Activated gamma-delta T cell (primary cell): ENCODE results near the gene MED4.
"Not testable (repeated sequence)": the region's sequence is repeated elsewhere in the genome, so short reads cannot be mapped to it uniquely, and the experiment has no call there.

ENCODE experiments used
- DNase-seq: peaks from one replicate; lab custom pipeline; 2025; lab: John Stamatoyannopoulos, UW

The MED4 gene

GRCh38 chr13:48094404-48094780 is 512 bp downstream of the MED4 start:
- no peak for DNase-seq

DNA sequence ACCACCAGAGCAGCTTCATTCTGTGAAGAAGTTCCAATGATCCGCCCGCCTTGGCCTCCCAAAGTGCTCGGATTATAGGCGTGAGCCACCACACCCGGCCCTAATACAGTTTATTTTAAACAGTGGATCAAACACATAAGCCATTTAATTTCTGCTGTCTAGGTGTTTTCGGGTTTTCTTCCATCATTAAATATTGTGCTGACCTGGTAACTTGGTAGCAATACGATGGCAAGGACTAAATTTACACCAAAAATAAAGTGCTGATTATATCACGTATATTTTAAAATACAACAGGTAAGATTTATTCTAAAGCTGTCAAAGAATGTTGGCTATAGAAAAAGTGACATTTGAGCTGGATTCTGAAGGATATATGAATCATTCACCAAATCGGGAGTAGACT is 1.3 kb downstream of the MED4 start:
- DNase-seq = no peak

DNA sequence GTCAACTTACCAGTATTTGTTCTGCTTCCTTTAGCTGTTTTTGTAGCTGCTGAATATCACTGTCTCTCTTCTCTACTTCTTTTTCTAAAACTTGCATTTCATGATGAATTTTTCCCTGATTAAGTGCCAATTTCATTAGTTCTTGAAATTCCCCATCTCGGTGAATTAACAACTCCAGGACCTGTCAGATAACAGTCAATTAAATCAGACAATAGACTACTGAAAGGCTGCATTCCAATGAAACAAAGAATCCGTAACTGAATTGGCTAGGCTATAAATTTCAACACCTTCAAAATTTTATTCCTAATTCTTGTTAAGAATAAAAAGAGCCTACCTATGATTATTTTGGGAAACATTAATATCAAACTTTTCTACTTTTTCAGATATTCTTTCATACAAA is 8.6 kb downstream of the MED4 start:
- DNase-seq = no peak

- DNase-seq = no peak
Measured at GRCh38 chr13:48081739-48082138, 13.2 kb downstream of the MED4 start.

- DNase-seq = no peak
Measured at GRCh38 chr13:48078251-48078656, 16.6 kb downstream of the MED4 start.

DNA sequence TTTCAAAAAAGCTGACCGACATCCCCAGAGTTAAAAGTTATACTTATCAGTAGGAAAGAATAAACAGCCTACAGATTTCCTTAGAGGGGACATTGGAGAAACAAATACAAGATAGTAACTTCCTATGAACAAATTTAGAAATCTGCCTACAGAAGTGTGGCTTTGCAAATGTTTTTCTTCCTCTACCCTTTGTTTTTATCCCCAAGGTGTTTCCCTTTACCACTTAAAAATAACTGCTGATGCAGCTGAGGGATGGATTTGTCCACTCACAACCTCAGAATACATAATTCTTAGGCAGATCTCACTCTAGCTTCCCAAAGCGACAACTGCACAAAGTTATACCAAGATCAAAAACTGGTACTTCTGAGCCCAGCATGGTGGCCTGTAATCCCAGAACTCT is 20.9 kb downstream of the MED4 start:
- no peak for DNase-seq

DNA sequence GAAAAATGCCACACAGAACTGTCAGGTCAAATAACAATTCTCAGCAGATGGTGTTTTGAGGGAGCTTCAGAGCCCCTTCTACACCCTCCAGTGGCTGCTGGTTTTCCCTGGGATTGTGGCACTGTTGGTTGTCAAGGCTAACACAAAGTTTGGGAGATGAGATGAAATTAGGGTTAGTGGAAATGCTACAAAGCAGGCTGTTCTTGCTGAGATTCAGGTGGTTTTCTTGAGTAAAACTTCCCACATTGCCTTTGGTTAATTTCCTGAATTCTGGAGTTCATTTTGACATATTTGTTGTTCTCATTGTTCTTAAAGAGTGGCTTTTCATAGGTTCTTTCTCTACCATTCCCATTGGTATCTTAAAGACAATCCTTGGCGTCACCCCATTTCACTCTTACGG is 22.1 kb downstream of the MED4 start:
- DNase-seq = no peak

- no peak for DNase-seq
Measured at GRCh38 chr13:48072304-48072703, 22.6 kb downstream of the MED4 start.

DNA sequence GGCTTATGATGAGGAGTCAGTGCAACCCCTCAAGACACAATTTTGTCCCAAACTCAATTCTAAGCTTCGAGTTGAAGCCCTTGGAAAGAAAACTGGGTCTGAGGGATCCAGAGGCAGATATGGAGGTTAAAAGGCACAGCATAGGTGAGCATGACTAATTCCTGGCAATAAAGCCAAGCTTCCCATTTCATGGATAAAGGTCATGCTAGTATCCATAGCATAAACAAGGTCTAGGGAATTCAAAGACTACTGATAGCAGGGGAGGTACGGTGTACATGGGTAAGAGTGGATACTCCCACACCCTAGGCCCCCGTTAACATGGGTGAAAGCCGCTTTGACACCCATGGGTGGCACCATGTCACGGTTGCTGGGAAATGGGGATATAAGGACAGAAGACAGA is 24.0 kb downstream of the MED4 start:
- DNase-seq = no peak

DNA sequence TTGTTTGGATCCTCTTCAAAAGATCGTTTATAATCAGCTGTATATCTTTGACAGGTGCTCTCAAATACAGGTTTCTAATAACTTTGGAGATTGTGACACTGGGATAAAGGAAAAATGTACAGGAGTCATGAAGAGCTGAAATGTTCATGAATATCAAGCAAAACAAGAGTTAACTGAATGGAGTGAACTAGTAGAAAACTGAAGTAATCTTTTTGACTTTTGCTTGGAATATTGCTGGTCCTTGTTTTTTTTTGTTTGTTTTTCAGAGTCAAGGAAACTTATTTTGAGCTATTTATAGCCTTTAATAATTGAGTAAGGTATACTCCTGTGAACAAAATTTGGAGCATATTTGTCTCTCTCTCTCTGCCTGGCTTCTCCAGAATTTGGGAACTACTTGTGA is 25.3 kb downstream of the MED4 start:
- DNase-seq = no peak

- DNase-seq = no peak
Measured at GRCh38 chr13:48068952-48069351, 26.0 kb downstream of the MED4 start.

DNA sequence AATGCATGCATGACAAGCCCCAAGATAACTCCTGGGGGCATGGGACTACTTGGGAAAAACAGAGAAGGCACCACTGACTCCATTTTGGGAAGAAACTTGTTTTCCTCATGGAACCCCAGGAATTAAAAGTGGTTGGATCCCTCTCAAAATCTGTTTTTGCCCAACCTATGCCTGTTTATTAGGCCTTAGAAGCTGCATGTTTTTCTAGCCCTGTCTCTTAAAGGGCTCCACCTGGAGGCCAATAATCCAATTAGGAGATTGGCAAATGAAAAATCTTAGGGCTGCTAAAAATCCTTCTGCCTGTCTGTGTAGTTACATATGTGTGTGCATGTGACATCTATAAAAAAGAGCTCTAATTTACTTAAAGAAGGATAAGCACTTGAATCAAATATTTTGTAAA is 26.9 kb downstream of the MED4 start:
- no peak for DNase-seq

DNA sequence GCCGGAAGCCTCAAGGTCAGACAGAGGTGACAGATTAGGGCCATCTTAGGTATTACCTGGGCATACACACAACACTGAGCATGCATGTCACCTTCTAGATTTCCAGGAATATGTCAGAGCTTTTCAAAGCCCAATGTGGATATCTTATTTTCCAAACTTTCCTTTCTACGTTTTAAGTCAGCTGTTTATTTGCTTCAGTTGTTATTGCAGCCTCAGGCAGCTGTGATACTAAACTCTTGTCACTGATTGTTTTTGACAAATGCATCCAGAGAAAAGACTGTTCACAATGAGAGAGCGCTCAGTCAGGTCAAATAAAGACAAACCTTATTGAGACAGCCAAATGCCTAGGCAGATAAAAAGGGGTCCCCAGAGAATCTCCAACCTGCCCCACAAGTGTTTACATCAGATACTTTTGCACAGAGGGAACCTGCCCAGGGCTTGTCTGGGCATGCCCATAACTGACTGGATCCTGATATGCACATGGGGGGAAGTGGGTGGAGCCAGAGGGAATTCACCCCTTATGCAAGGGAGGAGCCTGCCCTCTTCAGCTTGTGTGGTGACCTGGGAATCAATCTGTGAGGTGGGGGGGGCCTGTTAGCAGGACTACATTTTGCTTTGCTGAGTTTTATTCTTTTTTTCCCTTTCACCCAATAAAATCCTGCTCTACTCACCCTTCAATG is 28.5 kb downstream of the MED4 start:
- DNase-seq = no peak

DNA sequence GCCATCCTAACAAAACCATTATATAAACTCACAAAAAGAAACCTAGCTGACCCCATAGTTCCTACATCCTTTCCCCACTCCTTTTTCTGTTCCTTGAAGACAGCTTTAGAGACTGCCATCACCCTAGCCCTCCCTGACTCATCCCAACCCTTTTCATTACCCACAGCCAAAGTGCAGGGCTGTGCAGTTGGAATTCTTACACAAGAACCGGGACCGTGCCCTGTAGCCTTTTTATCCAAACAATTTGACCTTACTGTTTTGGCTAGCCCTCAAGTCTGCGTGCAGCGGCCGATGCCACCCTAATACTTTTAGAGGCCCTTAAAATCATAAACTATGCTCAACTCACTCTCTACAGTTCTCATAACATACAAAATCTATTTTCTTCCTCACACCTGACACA is 35.0 kb downstream of the MED4 start:
- DNase-seq = not testable (repeated sequence)

DNA sequence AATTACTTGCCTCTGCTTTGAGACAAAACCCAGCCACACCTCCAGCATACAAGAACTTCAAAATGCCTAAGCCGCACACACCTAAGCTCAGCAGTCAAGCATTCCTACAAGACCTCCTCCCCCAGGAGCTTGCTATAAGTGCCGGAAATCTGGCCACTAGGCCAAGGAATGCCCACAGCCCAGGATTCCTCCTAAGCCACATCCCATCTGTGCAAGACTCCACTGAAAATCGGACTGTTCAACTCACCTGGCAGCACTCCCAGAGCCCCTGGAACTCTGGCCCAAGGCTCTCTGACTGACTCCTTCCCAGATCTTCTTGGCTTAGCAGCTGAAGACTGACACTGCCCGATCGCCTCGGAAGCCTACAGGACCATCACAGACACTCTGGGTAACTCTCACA is 36.4 kb downstream of the MED4 start:
- not testable (repeated sequence) for DNase-seq

DNA sequence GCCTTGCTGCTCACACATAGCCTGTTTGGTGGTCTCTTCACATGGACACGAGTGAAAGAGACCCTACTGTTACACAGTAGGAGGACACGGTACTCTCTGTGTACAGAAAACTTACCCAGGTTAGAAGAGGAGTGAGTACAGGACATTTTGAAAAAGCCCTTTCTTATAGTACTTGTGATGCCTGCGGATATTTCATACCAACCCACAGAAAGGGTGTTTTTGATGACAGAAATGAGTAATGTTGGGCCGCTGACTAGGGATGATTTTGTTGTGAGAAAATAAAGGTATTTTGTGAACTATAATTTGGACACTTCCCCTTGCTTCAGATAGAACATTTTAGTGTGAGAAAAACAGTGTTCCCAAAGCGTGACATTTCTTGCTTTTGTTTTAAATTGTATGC is 39.2 kb downstream of the MED4 start:
- no peak for DNase-seq

DNA sequence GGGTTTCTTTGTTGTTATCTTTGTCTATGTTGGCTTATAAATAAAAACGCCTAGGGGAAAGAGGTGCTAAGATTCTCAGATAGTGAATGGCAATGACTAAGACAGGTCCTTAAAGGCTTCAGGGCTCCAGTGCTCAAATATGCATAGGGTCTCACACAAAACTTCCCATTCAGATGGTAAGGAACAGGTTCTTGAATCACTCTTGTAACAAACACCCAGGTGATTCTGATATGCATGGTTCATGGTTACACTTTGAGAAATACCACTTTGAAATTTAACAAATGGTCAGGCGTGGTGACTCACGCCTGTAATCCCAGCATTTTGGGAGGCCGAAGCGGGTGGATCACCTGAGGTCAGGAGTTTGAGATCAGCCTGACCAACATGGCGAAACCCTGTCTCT is 40.3 kb downstream of the MED4 start:
- DNase-seq = no peak

- no peak for DNase-seq
Measured at GRCh38 chr13:48050550-48050949, 44.4 kb downstream of the MED4 start.

- DNase-seq = no peak
Measured at GRCh38 chr13:48043789-48044503, 51.0 kb downstream of the MED4 start.

DNA sequence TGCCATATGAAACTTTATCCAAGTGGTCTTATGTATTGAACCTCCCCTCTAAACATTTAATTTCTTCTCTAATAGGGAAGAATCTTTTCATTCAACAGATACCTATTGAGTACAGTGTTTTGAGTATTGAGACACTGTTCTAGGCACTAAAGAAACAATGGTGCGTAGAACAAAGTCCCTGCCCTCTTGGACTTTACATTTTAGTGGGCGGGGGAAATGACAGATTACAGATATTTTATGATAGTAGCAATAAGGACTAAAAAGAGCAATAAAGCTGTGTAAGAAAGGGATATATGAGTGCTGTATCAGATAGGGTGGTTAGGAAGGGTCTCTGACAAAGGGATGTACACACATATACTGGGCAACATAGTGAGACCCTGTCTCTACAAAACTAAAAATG is 52.0 kb downstream of the MED4 start:
- no peak for DNase-seq

DNA sequence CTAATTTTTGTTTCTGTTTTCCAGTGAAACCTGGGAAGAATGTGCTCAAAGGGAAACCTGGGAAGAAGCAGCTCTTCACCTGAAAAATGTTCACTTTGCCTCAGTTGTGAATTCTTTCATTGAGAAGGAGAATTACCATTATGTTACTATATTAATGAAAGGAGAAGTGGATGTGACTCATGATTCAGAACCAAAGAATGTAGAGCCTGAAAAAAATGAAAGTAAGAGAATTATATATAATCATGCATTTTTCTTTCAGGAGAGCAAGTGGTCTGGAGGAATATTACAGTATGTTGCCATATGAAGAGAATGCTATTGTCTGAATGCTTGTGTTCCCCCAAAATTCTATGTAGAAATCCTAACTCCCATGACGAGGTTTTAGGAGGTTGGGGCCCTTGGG is 54.0 kb downstream of the MED4 start:
- DNase-seq = no peak

GRCh38 chr13:48040049-48040448 is 54.9 kb downstream of the MED4 start:
- DNase-seq = no peak

DNA sequence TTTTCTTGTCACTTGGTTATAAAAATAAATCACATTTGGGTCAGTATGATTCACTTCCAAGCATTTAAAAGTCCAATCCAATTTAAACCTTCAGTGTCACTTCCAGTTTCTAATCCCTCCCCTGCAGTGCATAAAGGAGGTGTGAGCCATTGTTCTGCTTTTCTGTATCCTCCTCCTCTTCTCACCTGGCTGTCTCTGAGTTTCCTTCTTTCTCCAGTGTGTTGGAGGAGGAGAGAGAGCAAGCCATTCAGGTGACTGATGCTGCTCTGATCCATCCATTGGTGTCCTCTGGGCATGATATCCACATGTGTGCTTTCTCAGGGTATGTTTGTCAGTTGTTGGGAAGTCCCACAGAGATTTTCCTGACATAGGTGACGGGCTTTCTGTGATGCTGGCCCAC is 56.1 kb downstream of the MED4 start:
- DNase-seq = no peak
